ENCODE measurements around the gene ELP6.

DNA sequence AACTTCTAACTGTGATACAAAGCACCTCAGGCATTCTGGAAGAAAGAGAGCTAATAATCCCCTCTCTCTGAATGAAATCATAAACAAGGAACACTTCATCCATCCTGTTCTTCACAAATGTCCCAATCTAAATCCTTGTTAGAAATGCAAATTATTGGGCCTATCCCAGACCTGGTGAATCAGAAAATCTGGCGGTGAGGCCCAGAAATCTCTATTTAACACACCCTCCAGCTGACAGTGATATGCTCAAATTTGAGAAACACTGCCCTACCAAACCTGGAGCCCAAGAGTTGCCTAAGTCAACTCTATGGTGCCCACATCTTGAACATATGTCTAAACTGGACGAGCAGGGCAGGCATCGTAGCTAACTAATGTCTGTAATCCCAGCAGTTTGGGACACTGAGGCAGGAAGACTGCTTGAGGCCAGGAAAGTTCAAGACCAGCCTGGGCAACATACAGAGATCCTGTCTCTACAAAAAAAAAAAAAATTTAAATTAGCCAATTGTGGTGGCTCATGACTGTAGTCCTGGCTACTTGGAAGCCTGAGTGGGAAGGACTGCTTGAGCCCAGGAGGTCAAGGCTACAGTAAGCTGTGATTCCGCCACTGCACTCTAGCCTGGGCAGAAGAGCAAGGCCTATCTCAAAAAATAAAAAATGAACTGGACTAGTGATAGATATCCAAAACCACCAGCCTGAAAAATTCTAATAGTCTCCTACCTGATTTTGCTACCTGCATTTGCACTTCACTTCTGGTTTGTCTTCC, 60.9 kb downstream of the ELP6 start:
- no peak for TF ChIP-seq EZH2phosphoT487 (IDR thresholded peaks at IDR 0.05; ENCODE audit: low read depth)
- TF ChIP-seq, protein P1, sequence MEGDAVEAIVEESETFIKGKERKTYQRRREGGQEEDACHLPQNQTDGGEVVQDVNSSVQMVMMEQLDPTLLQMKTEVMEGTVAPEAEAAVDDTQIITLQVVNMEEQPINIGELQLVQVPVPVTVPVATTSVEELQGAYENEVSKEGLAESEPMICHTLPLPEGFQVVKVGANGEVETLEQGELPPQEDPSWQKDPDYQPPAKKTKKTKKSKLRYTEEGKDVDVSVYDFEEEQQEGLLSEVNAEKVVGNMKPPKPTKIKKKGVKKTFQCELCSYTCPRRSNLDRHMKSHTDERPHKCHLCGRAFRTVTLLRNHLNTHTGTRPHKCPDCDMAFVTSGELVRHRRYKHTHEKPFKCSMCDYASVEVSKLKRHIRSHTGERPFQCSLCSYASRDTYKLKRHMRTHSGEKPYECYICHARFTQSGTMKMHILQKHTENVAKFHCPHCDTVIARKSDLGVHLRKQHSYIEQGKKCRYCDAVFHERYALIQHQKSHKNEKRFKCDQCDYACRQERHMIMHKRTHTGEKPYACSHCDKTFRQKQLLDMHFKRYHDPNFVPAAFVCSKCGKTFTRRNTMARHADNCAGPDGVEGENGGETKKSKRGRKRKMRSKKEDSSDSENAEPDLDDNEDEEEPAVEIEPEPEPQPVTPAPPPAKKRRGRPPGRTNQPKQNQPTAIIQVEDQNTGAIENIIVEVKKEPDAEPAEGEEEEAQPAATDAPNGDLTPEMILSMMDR (IDR thresholded peaks at IDR 0.05; ENCODE audit: low read depth, low read length), result no peak
